GF-D8 (cell line): ENCODE results near the gene GPHA2.

ENCODE experiments used
- DNase-seq: peaks from one replicate; lab custom pipeline; 2025; lab: John Stamatoyannopoulos, UW

The GPHA2 gene

DNA sequence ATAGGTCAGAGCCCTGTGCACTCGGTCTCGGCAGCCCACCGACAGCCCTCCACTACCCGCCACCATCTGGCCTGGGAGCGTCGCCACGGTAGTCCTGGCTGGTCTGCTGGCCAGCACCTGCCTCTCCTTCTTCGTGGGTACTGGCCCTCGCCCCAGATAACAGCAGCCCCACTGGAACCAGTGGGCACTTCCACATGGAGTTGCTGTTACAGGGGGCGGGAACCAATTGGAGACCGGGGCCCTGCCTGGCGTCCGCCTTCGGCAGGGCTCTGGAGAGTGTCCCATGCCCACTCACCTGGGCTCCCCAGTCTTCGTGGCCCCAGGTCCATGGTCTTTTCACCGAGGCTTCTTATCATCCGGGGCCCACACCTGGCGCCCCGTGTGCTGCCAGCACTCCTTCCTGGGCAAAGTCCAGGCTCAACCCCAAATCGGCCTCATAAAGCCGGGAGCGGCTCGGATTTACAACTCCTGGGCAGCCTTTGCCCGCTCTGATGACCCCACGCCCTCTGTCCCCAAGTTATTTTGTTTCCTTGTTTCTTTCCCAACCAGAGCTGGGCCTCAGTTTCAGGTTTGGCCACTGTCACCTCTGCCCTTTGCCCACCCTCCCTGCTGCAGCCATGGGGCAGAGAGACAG lies 44.4 kb downstream of the GPHA2 start:
- DNase-seq, result no peak

- DNase-seq, result no peak
Observed at GRCh38 chr11:64890522-64890939, 45.2 kb downstream of the GPHA2 start.

DNA sequence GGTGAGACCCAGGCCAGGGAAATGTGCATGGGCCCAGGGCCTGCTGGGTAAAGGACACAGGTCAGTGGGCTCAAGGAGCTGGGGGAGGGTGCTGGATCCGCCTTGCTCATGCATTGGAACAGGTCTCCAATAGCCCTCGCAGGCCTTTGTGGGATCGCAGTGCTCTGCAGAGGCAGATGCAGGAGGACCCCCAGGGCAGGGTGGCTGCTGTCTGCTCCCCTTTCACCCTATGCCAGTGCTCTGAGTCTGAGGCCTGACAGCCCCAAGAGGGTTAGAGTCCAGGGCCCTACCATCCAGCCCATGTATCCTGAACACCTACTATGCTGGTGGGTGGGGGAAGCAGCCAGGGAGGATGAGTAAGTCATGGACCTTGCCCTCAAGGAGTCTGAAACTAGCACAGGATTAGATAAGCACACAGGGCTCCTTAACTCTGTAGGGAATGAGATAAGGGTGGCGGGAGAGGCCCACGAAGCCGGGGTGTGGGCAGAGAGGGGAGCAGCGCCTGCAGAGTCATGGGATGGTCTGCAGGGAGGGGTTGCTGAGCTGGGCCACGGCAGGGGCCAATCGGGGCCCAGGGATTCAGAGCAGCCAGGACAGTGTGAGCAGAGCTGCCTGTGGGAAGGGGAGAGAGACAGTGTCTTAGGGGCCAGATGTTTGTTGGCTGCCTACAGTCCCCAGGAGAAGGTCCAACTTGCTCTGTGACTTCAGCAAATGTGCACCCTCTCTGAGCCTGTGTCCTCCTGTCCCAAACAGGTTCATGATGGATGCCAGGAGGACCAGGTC lies 46.8 kb downstream of the GPHA2 start:
- DNase-seq, result no peak

- DNase-seq, result no peak
Observed at GRCh38 chr11:64888406-64888728, 47.3 kb downstream of the GPHA2 start.

DNA sequence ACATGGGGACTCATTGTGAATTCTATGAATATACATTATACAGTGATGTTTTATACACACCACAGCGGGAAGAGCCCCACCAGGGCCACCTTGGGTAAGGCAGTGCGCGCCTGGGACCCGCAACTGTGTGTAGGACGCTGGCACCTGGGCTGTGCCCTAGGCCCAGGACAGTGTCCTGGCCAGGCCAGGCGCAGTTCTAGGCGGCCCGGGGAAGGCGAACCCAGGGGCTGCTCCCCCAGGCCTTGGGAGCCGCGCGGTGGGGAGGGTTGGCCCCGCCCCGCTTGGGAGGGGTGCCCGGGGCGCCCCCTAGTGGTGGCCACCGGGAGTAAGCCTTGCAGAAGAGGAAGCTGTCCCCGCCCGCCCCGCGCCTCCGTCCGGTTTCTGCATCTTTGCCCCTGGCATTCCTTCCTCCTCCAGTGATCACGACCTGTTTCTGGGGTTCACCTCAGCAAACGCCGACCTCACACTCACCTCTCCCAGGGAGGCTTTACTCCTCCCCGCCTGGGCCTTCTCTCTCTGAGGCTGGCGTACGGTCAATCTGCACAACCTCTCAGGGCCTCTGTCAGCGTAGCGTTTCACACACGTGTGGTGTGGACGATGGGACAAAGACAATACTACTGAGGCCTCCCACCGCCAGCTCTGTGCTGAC lies 47.8 kb downstream of the GPHA2 start:
- DNase-seq, result peak; percentile 29

GRCh38 chr11:64887234-64887756 lies 48.4 kb downstream of the GPHA2 start:
- no peak for DNase-seq

GRCh38 chr11:64885367-64886286 lies 50.1 kb downstream of the GPHA2 start:
- peak; percentile 83 for DNase-seq
